ENCODE data around the gene PTPRG. TPM values are rescaled to one million over a fixed set of nuclear protein-coding genes. Genes with fewer than 3 reads are reported as not detected.

The PTPRG gene
- total and polyA plus RNA-seq, 2 donors (not counting 3 experiments of a cell fraction or from before 2014, with no cell fraction given) = 8.9 to 39.1 TPM

- no peaks in the 10 kb centered on the region for H3K9me3 ChIP-seq (replicated peaks; ENCODE audit: control insufficient read depth, insufficient read depth, low read length)
- ChIA-PET POLR2A (no interaction called here), CTCF (no interaction called here)
- H3K9ac ChIP-seq (replicated peaks; ENCODE audit: extremely low read depth, insufficient read depth, low read length) = no peak overlapping the region
- H3K4me3 ChIP-seq (replicated peaks in 1 of 3; ENCODE audit: insufficient read depth in 1 of 3, low read depth in 1 of 3, low read length in 3 of 3) = no peak overlapping the region
- no peaks in the 10 kb centered on the region for H3K27me3 ChIP-seq (ENCODE audit: control insufficient read depth in 2 of 2, insufficient read depth in 2 of 2, low read length in 2 of 2)
- dilution Hi-C loops (cut with MboI; ENCODE audit: extremely low pct_ligation_motif_present, low sequenced_read_pairs) = no loop called here
- no peaks in the 10 kb centered on the region for H3K9me1 ChIP-seq (replicated peaks; ENCODE audit: control insufficient read depth, extremely low read depth, insufficient read depth, low read length)
- intact Hi-C loops (cut with micrococcal nuclease) = no loop called here
- H3K4me2 ChIP-seq (ENCODE audit: insufficient read depth, low read length) = no peak overlapping the region
- no peak for TF ChIP-seq MAX (IDR thresholded peaks at IDR 0.05; ENCODE audit: insufficient read depth, insufficient read length)
- TF ChIP-seq EZH2 (IDR thresholded peaks at IDR 0.05; ENCODE audit: borderline replicate concordance, low read depth, low read length, severe bottlenecking) = no peak
- TF ChIP-seq JUN (IDR thresholded peaks at IDR 0.05; ENCODE audit: borderline replicate concordance, insufficient read depth, insufficient read length, low read depth) = no peak
- TF ChIP-seq FOS (IDR thresholded peaks at IDR 0.05; ENCODE audit: borderline replicate concordance, insufficient read depth, low read length) = no peak
- TF ChIP-seq MYC (IDR thresholded peaks at IDR 0.05; ENCODE audit: low read depth, low read length) = no peak
- no peak for TF ChIP-seq GATA2 (IDR thresholded peaks at IDR 0.05; ENCODE audit: insufficient read depth, insufficient read length, low read depth, low read length)
- TF ChIP-seq POLR2A (IDR thresholded peaks at IDR 0.05; ENCODE audit: low read depth, low read length) = no peak
- no peak for TF ChIP-seq POLR2AphosphoS5 (IDR thresholded peaks at IDR 0.05; ENCODE audit: insufficient read depth, low read depth, low read length)
- no peak for TF ChIP-seq CTCF (IDR thresholded peaks at IDR 0.05; ENCODE audit: extremely low read depth in 1 of 2, insufficient read depth in 1 of 2, low read depth in 1 of 2, low read length in 2 of 2)
- no peaks in the 10 kb centered on the region for H3K79me2 ChIP-seq (ENCODE audit: control insufficient read depth, insufficient read depth, low read length)
- no peaks in the 10 kb centered on the region for H3K36me3 ChIP-seq (ENCODE audit: control insufficient read depth in 2 of 2, extremely low read depth in 1 of 2, insufficient read depth in 2 of 2, low read length in 2 of 2)
- no peak overlapping the region for H3K27ac ChIP-seq (ENCODE audit: insufficient read depth, low read depth, low read length)
- FAIRE-seq (no peak), DNase-seq (ENCODE audit: low read depth, low spot score) (no peak)
- no peaks in the 10 kb centered on the region for H3K4me1 ChIP-seq (ENCODE audit: control insufficient read depth, extremely low read depth, insufficient read depth, low read length)
- no TSS peak for BruUV-seq (replicated peaks)
- H2AFZ ChIP-seq (ENCODE audit: low read depth, low read length) = no peak overlapping the region
- no peaks in the 10 kb centered on the region for H4K20me1 ChIP-seq (replicated peaks; ENCODE audit: control insufficient read depth, extremely low read depth, insufficient read depth, low read length)
Observed at GRCh38 chr3:61864886-61865285, 303.5 kb downstream of the PTPRG start.
